Activated naive CD8-positive, alpha-beta T cell treated with anti-CD3 and anti-CD28 coated beads, Interleukin-2, amount 10 ng/mL, durations not matched to agents 7 days and 5 days (primary cell): ENCODE data around the gene TGM2. TPM values are rescaled to one million over a fixed set of nuclear protein-coding genes. Genes with fewer than 3 reads are reported as not detected.

Experiments
- ATAC-seq: fragments of 150-1000 bp; cut with Tn5 transposase; one replicate; pipeline ENCODE4 v1.10.0; 2021; ENCODE audit warnings: low read depth, moderate library complexity
- POLR2A ChIA-PET: fragments of 350-600 bp; sonication (Branson Sonifier 250); formaldehyde crosslinking; loops from one replicate; lab custom pipeline; 2021; ENCODE audit warnings: antibody characterized with exemption; lab: Charles Lee
- DNase-seq: peaks from one replicate; pipeline ENCODE4 v3.0.0; 2021
- H3K27ac Mint-ChIP-seq: one replicate; pipeline ENCODE4 v1.8.0; 2022; ENCODE audit warnings: mild to moderate bottlenecking, mixed read lengths
- H3K27me3 Mint-ChIP-seq: one replicate; pipeline ENCODE4 v1.8.0; 2022; ENCODE audit warnings: mild to moderate bottlenecking, moderate library complexity, mixed read lengths
- H3K36me3 Mint-ChIP-seq: one replicate; pipeline ENCODE4 v1.8.0; 2021; ENCODE audit warnings: mild to moderate bottlenecking, mixed read lengths
- H3K4me1 Mint-ChIP-seq: one replicate; pipeline ENCODE4 v1.8.0; 2021; ENCODE audit warnings: mixed read lengths
- H3K4me3 Mint-ChIP-seq: one replicate; pipeline ENCODE4 v1.8.0; 2022; ENCODE audit warnings: mild to moderate bottlenecking, moderate library complexity, mixed read lengths
- H3K9me3 Mint-ChIP-seq: one replicate; pipeline ENCODE4 v1.8.0; 2021; ENCODE audit warnings: mixed read lengths
- total RNA-seq, 2 experiments: library from RNA; stranded (reverse); gene quantifications; one replicate each; pipeline ENCODE4 v1.2.3, GENCODE V29; 2021

Gene TGM2
- total RNA-seq, 2 experiments from 2014 or later: 0.43 to 0.50 TPM

DNA sequence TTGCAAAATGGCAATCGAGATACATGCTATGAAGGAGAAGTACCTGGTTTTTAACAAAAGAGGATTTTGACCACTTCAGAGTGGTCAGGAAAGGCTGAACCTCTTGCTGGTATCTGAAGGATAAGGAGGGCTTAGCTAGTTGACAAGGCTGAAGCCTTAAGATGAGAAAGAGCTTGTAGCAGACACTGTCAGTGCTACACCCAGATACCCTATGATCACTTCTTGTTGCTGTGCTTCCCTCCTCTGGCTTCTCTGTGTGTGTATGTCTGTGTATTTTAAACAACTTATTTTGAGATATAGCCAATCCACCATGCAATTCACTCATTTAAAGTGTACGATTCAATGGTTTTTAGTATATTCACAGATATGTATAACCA lies 38.9 kb upstream of the TGM2 start:
- Mint-ChIP-seq H3K27ac (no peak overlapping the region), H3K27me3 (peaks cover 35% of the 10 kb centered on the region), H3K36me3 (no peaks in the 10 kb centered on the region), H3K9me3 (no peaks in the 10 kb centered on the region), H3K4me3 (no peak overlapping the region), H3K4me1 (no peaks in the 10 kb centered on the region)
- DNase-seq (no peak), ATAC-seq (no peak)
- POLR2A ChIA-PET: no interaction called here

DNA sequence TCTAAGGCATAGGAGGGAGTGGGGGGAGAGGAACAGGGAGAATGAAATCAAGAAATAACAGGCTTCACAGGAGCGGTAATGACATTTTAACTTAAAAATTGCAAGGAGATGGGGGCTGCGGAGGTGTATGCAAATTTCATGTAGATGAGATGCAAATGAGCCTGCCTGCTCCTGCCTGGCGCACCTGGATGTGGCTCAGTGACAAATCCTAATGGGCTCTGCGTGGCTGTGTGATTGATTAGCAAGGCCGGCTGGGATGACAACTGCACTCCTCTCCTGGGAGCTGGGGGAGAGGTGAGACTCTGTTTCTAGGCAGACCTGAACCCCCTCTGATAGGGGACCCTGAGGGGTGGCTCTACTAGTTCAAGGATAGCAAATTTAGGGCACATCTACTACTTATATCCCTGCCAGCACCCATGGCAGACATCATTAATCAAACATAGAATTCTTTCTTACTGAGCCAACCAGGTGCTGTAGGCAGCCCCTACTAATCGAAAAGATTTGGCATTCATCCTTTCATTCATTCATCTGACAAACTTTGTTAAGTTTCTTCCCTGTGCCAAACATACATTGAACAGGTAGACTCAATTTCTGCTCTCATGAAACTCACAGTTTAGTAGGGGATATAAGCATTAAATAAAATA lies 38.4 kb upstream of the TGM2 start:
- POLR2A ChIA-PET: no interaction called here
- Mint-ChIP-seq H3K36me3 (no peaks in the 10 kb centered on the region), H3K27me3 (peaks cover 35% of the 10 kb centered on the region), H3K27ac (no peak overlapping the region), H3K4me3 (no peak overlapping the region), H3K4me1 (no peaks in the 10 kb centered on the region), H3K9me3 (no peaks in the 10 kb centered on the region)
- ATAC-seq: no peak
- DNase-seq: no peak

DNA sequence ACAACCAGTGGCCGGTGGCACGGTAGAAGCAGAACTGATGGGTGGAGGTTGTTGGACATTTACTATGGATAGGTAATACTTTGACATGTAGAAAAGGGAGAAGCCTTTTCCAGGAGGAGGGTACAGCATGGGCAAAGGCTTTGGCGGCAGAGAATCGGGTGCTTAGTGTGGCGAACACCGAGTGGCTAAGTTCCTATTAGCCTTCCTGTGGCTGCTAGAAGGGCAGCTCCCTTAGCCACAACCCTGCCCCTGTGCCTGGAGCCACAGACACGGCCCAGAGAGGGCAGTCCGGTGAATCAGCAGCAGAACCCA lies 37.9 kb upstream of the TGM2 start:
- H3K36me3 Mint-ChIP-seq: no peaks in the 10 kb centered on the region
- H3K27ac Mint-ChIP-seq: no peak overlapping the region
- H3K4me1 Mint-ChIP-seq: no peaks in the 10 kb centered on the region
- ATAC-seq: no peak
- POLR2A ChIA-PET: no interaction called here
- DNase-seq: no peak
- no peak overlapping the region for H3K4me3 Mint-ChIP-seq
- H3K9me3 Mint-ChIP-seq: no peaks in the 10 kb centered on the region
- peaks cover 30% of the 10 kb centered on the region for H3K27me3 Mint-ChIP-seq

DNA sequence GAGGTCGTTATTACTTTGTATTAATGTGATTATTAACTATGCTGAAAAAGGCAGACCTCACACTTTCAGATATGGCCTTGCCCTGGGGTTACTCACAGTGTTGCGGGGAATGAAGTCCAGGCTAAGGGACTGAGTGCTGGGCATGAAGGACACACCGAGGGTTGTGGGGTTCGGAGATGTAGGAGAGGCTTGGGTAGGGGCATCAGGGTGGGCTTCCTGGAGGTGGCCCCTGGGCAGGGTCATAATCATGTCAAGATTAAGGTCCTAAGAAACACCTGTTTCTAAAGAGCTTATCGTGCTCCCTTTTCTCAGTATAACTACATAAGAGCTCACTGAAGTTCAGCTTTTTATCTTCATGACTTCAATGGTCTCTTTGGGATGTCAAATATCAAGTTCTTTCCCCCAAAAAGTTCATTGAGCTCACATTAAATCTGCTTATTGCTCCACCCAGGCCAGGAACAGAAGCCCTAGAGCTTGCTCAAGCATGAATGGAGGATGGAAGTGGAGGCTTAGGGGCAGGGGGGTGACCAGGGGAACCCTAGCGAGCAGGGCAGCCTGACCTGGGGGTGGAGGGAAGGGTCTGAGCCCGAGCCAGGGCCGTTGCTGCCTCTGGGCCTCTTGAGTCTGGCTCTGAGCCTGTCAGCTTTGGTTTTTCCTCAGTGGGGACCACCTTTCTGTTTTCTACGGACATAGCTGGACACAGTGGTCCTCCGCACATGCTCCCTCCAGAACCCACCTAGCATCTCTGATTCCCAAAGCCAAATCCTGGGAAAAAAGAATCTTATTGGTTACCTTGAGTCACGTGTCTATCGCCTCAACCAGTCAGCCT lies 37.3 kb upstream of the TGM2 start:
- Mint-ChIP-seq H3K27ac (no peak overlapping the region), H3K27me3 (peaks cover 30% of the 10 kb centered on the region), H3K4me1 (no peaks in the 10 kb centered on the region), H3K9me3 (no peaks in the 10 kb centered on the region), H3K4me3 (no peak overlapping the region), H3K36me3 (no peaks in the 10 kb centered on the region)
- POLR2A ChIA-PET: no interaction called here
- DNase-seq (no peak), ATAC-seq (no peak)

DNA sequence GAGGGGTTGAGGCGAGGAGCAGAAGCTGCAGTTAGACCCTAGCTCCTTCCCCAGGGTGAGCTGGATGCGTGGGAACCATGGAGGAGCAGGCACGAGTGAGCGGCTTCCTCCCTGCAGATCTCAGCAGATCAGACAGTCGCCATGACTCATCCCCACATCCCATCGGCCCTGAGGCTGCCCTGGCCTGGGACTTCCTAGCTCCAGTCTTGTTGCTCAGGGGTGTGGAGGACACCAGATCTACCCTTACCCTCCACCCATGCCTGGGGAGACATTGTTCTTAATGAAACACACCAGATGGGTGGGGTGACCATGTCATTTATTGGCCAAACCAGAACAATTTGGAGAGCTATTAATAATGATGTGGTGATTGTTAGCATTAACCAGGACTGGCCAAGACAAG lies 36.3 kb upstream of the TGM2 start:
- H3K36me3 Mint-ChIP-seq: no peaks in the 10 kb centered on the region
- no peak for ATAC-seq
- no peak for DNase-seq
- POLR2A ChIA-PET: no interaction called here
- H3K9me3 Mint-ChIP-seq: no peaks in the 10 kb centered on the region
- H3K27me3 Mint-ChIP-seq: peaks cover 26% of the 10 kb centered on the region
- no peaks in the 10 kb centered on the region for H3K4me1 Mint-ChIP-seq
- H3K27ac Mint-ChIP-seq: no peak overlapping the region
- no peak overlapping the region for H3K4me3 Mint-ChIP-seq

DNA sequence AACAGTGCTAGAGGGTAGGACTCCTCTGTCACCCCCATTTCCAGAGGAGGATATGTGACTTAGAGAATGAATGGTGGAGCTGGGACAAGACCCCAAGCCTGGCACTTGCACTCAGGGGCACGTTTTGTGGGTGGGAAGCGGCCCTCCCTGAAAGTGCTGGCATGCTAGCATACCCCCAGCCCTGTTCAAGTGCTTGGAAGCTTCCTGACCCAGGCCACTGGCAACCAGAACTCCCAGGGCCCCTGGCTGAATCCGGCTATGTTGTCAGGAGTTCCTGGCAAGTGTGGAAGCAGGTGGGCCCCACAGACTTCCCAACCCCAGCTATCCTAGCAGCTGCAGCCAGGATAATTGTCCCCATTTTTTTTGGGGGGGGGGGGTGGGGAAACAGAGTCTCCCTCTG lies 35.6 kb upstream of the TGM2 start:
- POLR2A ChIA-PET: no interaction called here
- Mint-ChIP-seq H3K36me3 (no peaks in the 10 kb centered on the region), H3K27ac (no peak overlapping the region), H3K4me1 (no peaks in the 10 kb centered on the region), H3K27me3 (peaks cover 22% of the 10 kb centered on the region), H3K9me3 (no peaks in the 10 kb centered on the region), H3K4me3 (no peak overlapping the region)
- ATAC-seq (no peak), DNase-seq (no peak)

DNA sequence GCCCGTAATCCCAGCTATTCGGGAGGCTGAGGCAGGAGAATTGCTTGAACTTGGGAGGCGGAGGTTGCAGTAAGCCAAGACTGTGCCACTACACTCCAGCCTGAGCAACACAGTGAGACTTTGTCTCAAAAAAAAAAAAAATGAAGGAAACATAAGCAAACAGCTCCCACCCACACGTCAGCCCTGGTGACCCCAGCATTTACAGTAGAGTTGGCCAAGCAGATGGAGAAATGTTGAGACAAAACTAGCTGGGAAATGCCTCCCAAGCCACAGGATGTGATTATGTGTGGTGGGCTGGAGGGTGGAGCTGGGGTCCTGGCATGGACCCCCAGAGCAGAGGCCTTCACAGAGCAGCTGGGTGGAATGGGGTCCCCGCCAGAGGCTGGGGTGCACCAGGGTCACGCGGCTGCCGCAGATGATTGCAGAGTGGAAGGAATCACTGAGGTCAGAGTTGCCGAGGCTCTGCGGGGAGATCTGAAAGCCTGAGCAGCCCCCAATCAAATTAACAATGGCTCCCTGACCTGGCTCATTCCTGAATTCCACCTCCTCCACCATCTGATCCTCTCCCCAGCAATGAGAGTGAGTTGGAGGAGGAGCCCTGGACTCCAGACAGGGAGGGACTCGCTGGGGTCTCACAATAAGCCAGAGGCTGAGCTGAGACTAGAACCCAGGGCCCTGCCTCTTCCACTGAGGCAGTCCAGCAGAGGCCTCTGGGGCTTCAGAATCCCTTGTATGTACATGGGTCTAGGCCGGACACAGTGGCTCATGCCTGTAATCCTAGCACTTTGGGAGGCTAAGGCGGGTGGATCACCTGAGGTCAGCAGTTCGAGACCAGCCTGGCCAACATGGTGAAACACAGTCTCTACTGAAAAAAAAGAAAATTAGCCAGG lies 34.7 kb upstream of the TGM2 start:
- peaks cover 17% of the 10 kb centered on the region for H3K27me3 Mint-ChIP-seq
- no peak overlapping the region for H3K4me3 Mint-ChIP-seq
- H3K27ac Mint-ChIP-seq: no peak overlapping the region
- H3K9me3 Mint-ChIP-seq: no peaks in the 10 kb centered on the region
- POLR2A ChIA-PET: no interaction called here
- no peaks in the 10 kb centered on the region for H3K36me3 Mint-ChIP-seq
- no peak for DNase-seq
- no peak for ATAC-seq
- H3K4me1 Mint-ChIP-seq: no peaks in the 10 kb centered on the region

DNA sequence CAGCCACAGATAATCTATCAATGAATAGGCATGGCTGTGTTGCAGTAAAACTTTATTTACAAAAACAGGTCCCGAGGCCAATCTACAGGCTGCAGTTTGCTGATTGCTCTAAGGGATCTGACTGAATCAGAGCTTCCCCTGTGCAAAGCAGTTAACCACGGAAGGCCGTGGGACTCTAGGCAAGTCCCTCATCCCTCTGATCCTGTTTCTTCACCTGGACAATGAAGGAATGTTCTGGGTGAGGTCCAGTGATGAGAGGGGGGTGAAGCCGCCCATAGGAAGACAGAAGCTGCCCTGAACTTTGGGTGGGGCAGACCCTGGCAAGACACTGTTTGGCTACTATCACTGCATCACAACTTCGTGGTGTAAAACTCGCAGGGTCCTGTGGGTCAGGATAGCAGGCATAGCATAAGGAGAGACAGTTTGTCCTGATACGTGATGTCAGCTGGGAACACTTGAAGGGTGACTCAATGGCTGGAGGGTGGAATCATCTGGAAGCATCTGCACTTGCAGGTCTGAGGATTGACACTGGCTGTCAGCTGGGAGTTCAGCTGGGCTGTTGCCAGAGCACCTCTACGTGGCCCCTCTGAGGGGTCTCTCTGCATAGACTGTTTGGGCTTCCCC lies 33.3 kb upstream of the TGM2 start:
- no peaks in the 10 kb centered on the region for H3K4me1 Mint-ChIP-seq
- POLR2A ChIA-PET: no interaction called here
- no peak for ATAC-seq

DNA sequence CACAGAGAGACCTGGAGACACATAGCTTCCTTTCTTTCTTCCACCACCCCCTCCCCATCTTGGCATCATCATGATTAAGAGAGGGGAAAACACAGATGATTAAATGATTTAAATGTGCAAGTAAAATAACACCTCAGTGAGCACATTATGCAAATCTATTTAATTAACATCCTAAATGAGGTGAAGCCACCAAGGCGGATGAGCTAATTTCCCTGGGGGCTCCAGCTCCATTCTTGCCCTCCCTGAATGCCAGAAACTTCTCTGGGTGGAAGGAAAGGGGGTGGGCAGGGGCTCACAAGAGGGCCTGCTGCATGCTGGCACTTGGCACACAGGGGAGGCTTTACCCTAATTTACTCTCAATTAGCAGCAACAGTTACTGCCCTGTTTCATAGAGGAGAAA lies 32.5 kb upstream of the TGM2 start:
- POLR2A ChIA-PET: no interaction called here
- DNase-seq (no peak), ATAC-seq (no peak)
- H3K4me1 Mint-ChIP-seq: no peaks in the 10 kb centered on the region
- H3K27ac Mint-ChIP-seq: no peak overlapping the region
- H3K9me3 Mint-ChIP-seq: peaks cover 2% of the 10 kb centered on the region
- H3K27me3 Mint-ChIP-seq: peaks cover 7% of the 10 kb centered on the region
- no peaks in the 10 kb centered on the region for H3K36me3 Mint-ChIP-seq
- no peak overlapping the region for H3K4me3 Mint-ChIP-seq

More for the DNA sequence above, 33.3 kb upstream of the TGM2 start:
- Mint-ChIP-seq H3K4me3 (no peak overlapping the region), H3K9me3 (peaks cover 2% of the 10 kb centered on the region), H3K27me3 (peaks cover 9% of the 10 kb centered on the region), H3K36me3 (no peaks in the 10 kb centered on the region), H3K27ac (no peak overlapping the region)
- no peak for DNase-seq

DNA sequence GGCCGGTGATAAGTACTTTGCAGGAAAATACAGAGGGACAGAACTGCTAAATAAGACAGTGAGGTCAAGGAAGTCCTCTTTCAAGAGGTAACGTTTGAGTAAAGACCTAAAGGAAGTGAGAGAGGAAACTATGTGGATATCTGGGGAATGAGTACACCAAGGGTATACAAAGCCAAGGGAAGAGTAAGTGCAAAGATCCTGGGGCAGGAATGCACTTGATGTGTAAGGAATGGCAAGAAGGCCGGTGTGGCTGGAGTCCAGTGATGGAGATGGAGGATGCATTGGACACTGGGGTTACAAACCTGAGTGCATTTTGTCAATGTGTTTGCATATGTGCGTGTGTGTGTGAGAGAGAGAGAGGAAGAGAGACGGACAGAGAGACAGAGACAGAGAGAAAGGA lies 32.1 kb upstream of the TGM2 start:
- H3K4me1 Mint-ChIP-seq: no peaks in the 10 kb centered on the region
- POLR2A ChIA-PET: no interaction called here

DNA sequence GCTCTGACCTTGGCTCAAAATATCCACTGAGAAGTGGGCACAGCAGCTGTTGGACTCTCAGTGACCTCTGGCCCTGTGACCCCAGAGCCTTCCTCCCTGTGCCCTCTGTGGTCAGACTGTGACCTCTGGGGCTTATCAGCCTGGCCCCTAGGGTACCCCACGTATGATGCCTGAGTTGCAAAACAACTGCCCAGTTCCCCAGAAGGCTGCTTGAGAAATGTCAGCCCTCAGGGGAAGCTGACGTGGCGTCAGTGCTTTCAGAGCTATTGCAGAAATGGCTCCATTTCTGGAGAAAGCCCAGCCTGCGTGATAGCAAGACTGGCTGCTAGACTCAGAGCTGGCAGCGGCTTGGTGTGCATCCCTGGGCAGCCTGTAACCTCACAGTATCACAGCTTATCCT lies 31.5 kb upstream of the TGM2 start:
- Mint-ChIP-seq H3K9me3 (peaks cover 2% of the 10 kb centered on the region), H3K4me3 (no peak overlapping the region), H3K36me3 (no peaks in the 10 kb centered on the region), H3K27me3 (peaks cover 2% of the 10 kb centered on the region), H3K4me1 (no peaks in the 10 kb centered on the region), H3K27ac (no peak overlapping the region)
- DNase-seq: peak; percentile 12
- POLR2A ChIA-PET: interaction anchor here (0.7 kb wide), 1 partner anchor 85 kb away, joined by 3 read pairs; no protein-coding TSS in a partner anchor
- ATAC-seq: no peak

More for the DNA sequence above, 32.1 kb upstream of the TGM2 start:
- ATAC-seq (no peak), DNase-seq (no peak)
- H3K27ac Mint-ChIP-seq: no peak overlapping the region
- peaks cover 4% of the 10 kb centered on the region for H3K27me3 Mint-ChIP-seq
- H3K4me3 Mint-ChIP-seq: no peak overlapping the region
- H3K9me3 Mint-ChIP-seq: peaks cover 2% of the 10 kb centered on the region
- no peaks in the 10 kb centered on the region for H3K36me3 Mint-ChIP-seq

DNA sequence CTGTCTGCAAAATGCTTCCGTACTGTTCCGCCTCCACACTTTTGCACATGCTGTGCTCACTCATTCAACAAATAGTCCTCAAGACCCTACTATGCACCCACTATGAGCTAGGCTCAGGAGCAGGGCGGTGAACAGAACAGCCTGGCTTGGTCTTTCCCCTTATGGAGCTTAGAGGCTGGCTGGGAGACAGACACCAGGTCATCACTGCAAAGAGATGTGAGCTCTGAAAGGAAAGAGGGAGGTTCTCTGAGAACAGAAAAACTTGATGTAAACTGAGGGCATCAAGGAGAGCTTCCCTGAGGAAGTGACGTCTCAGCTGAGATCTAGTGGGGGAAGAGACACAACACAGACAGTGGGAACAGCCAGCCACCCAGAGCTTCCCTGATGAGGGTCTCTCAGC lies 31.0 kb upstream of the TGM2 start:
- Mint-ChIP-seq H3K27ac (no peak overlapping the region), H3K4me1 (no peaks in the 10 kb centered on the region), H3K27me3 (peaks cover 4% of the 10 kb centered on the region), H3K36me3 (no peaks in the 10 kb centered on the region), H3K9me3 (peaks cover 2% of the 10 kb centered on the region), H3K4me3 (no peak overlapping the region)
- DNase-seq (no peak), ATAC-seq (no peak)
- POLR2A ChIA-PET: interaction anchor here (0.7 kb wide), 1 partner anchor 85 kb away, joined by 3 read pairs; no protein-coding TSS in a partner anchor

DNA sequence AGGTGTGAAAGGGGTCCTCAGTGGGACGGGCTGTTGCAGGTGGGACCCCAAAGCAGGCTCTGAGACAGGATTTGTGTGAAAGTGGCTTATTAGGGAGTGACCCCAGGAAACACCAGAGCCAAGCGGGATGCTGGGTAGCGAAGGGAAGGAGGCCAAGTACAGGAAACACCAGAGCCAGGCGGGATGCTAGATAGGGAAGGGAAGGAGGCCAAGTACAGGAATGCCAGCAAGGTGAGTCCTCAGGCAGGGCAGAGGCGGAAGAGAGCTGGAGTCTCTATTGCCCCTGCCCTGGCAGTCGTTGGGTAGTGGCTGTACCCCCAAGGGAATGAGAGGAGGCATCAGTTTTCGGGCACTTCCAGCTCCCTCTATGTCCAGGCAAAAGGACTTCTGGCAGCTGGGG lies 30.5 kb upstream of the TGM2 start:
- no peaks in the 10 kb centered on the region for H3K4me1 Mint-ChIP-seq
- no peak overlapping the region for H3K27ac Mint-ChIP-seq
- POLR2A ChIA-PET: no interaction called here
- no peak overlapping the region for H3K4me3 Mint-ChIP-seq
- H3K36me3 Mint-ChIP-seq: no peaks in the 10 kb centered on the region
- H3K27me3 Mint-ChIP-seq: peaks cover 4% of the 10 kb centered on the region
- peaks cover 2% of the 10 kb centered on the region for H3K9me3 Mint-ChIP-seq
- DNase-seq (no peak), ATAC-seq (no peak)
